ENCODE measurements around the gene LAMB2. TPM values are rescaled to one million over a fixed set of nuclear protein-coding genes. Genes with fewer than 3 reads are reported as not detected.

The LAMB2 gene
- total RNA-seq, 1 donor from 2014 or later, result 410 TPM

DNA sequence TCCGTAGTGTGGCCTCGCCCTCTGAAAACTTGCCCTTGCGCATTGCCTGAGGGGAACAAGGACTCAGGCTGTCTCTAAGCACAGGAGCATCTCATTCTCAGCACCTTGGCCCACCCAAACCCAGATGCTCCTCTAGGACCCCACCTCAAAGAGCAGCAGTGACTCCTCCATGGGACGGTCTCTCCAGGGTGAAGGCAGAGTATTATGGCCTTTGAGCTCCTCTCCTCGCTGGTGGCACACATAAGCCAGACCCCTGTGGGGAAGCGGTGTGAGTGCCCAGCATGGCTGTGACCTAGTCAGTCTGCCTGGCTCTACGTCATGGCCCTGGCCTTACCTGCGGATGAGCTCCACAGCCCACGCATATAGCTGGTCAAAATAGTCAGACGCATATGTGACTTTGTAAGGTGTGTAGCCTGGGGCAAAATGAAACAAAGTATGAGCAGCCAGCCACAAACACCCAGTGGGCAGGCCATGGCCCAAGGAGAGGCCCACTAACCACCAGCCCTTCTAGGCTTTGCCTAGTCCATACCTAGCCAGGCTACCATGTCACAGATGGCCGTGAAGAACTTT lies 32.7 kb downstream of the LAMB2 start:
- ATAC-seq (no peak), DNase-seq (peak; percentile 13)
- Histone ChIP-seq H3K4me1 (peaks cover 21% of the 10 kb centered on the region), H3K27ac (no peak overlapping the region), H3K9me3 (no peaks in the 10 kb centered on the region), H3K4me3 (no peak overlapping the region), H3K27me3 (ENCODE audit: low read depth) (no peaks in the 10 kb centered on the region), H3K36me3 (peaks cover 66% of the 10 kb centered on the region)
- intact Hi-C loops (cut with DNase I), result no loop called here
- TF ChIP-seq CTCF (IDR thresholded peaks at IDR 0.05), result no peak

- ATAC-seq, result no peak
- DNase-seq, result peak; percentile 34
- TF ChIP-seq CTCF (IDR thresholded peaks at IDR 0.05), result no peak
- no peaks in the 10 kb centered on the region for H3K9me3 ChIP-seq
- no peak overlapping the region for H3K4me3 ChIP-seq
- peaks cover 24% of the 10 kb centered on the region for H3K4me1 ChIP-seq
- H3K27ac ChIP-seq, result no peak overlapping the region
- H3K27me3 ChIP-seq (ENCODE audit: low read depth), result no peaks in the 10 kb centered on the region
- H3K36me3 ChIP-seq, result peaks cover 66% of the 10 kb centered on the region
- intact Hi-C loops (cut with DNase I), result no loop called here
These were observed 33.8 kb downstream of the LAMB2 start for GRCh38 chr3:49098910-49099630.

GRCh38 chr3:49098429-49098828 lies 34.4 kb downstream of the LAMB2 start:
- no peak for ATAC-seq
- Histone ChIP-seq H3K27ac (no peak overlapping the region), H3K4me3 (no peak overlapping the region), H3K36me3 (peaks cover 66% of the 10 kb centered on the region), H3K27me3 (ENCODE audit: low read depth) (no peaks in the 10 kb centered on the region), H3K9me3 (no peaks in the 10 kb centered on the region), H3K4me1 (peaks cover 17% of the 10 kb centered on the region)
- intact Hi-C loops (cut with DNase I), result no loop called here
- TF ChIP-seq CTCF (IDR thresholded peaks at IDR 0.05), result no peak
- DNase-seq, result peak; percentile 36

GRCh38 chr3:49093853-49094767 lies 38.7 kb downstream of the LAMB2 start, which contains the start of gene QRICH1:
Gene QRICH1 (minus strand): TSS chr3:49094071. CDS start chr3:49077017, 17,054 bp downstream.
- DNase-seq (peak; percentile 98), ATAC-seq (peak; percentile 96 to 97)
- Histone ChIP-seq H3K9me3 (no peaks in the 10 kb centered on the region), H3K27me3 (ENCODE audit: low read depth) (no peaks in the 10 kb centered on the region), H3K4me1 (peaks cover 44% of the 10 kb centered on the region), H3K4me3 (peak within 1 kb of the TSS; percentile 85), H3K36me3 (peaks cover 30% of the 10 kb centered on the region), H3K27ac (peak within 1 kb of the TSS; percentile 95)
- peak; percentile 56 for TF ChIP-seq CTCF (IDR thresholded peaks at IDR 0.05)
- intact Hi-C loops (cut with DNase I), result no loop called here

Data from lower lobe of right lung (tissue), 2 donors.